ENCODE measurements around the gene NAA20. TPM values are rescaled to one million over a fixed set of nuclear protein-coding genes. Genes with fewer than 3 reads are reported as not detected.

NAA20 gene
- polyA plus RNA-seq, 1 donor (not counting 4 experiments of a cell fraction or from before 2014, with no cell fraction given) = 204 TPM

DNA sequence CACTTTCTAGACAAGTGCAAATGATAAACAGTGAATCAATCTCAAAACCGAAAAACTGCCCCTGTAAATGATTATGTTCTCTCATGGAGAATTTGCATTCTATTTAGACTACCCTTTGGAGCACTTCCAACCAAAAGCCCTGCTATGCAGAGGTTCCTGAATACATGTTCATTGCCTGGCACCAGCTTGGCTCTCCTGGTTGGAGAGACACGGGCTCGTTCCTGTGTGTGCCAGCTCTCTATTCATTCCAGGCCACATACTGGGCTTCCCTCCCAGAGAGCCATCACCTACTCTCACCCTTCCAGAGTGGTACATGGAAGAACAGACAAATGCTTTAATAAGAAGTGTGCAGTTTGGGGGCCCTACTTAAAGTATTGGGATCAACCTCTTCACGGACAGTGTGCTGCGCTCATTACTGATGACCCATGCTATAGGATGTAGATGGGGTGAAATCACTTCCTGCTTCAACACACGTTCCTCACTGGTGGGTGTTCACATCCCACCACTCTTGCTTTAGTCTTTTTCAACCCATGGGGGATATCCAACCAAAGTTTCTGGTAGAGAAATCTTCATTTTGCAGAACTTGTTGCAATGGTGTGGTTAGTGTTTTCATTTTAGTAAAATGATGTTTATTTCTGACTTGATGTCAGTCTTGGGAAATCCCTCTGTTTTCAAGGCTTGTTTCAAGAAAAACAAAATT is 38.5 kb upstream of the NAA20 start:
- peak overlapping the region; percentile 42 for H3K9ac ChIP-seq (ENCODE audit: control insufficient read depth, extremely low read depth, insufficient read depth, low read length)
- FAIRE-seq (peak; percentile 43), DNase-seq (ENCODE audit: low read depth, low spot score) (no peak)
- no peak overlapping the region for H2AFZ ChIP-seq (ENCODE audit: control insufficient read depth, low read length)
- no peaks in the 10 kb centered on the region for H3K27me3 ChIP-seq (ENCODE audit: control insufficient read depth, extremely low read depth, insufficient read depth, low read length)
- no peaks in the 10 kb centered on the region for H3K9me3 ChIP-seq (ENCODE audit: control insufficient read depth, low read depth, low read length)
- dilution Hi-C loops (cut with MboI; ENCODE audit: extremely low pct_ligation_motif_present, low sequenced_read_pairs) = no loop called here
- H3K4me1 ChIP-seq (ENCODE audit: control insufficient read depth, extremely low read depth, insufficient read depth, low read length) = peaks cover 57% of the 10 kb centered on the region
- peak overlapping the region; percentile 93 for H3K4me2 ChIP-seq (ENCODE audit: control insufficient read depth, extremely low read depth, insufficient read depth, low read depth, low read length)
- peaks cover 3% of the 10 kb centered on the region for H4K20me1 ChIP-seq (ENCODE audit: control insufficient read depth, extremely low read depth, insufficient read depth, low read length)
- H3K36me3 ChIP-seq (ENCODE audit: control insufficient read depth in 2 of 2, extremely low read depth in 1 of 2, insufficient read depth in 2 of 2, low read length in 2 of 2) = peaks cover 0 to 28% of the 10 kb centered on the region in 2 experiments
- H3K9me1 ChIP-seq (ENCODE audit: control insufficient read depth, extremely low read depth, insufficient read depth, low read length) = peaks cover 3% of the 10 kb centered on the region
- H3K79me2 ChIP-seq (ENCODE audit: control insufficient read depth, insufficient read depth, low read length) = peaks cover 84% of the 10 kb centered on the region
- TF ChIP-seq EZH2 (IDR thresholded peaks at IDR 0.05; ENCODE audit: low read length) = no peak
- TF ChIP-seq, protein P1, sequence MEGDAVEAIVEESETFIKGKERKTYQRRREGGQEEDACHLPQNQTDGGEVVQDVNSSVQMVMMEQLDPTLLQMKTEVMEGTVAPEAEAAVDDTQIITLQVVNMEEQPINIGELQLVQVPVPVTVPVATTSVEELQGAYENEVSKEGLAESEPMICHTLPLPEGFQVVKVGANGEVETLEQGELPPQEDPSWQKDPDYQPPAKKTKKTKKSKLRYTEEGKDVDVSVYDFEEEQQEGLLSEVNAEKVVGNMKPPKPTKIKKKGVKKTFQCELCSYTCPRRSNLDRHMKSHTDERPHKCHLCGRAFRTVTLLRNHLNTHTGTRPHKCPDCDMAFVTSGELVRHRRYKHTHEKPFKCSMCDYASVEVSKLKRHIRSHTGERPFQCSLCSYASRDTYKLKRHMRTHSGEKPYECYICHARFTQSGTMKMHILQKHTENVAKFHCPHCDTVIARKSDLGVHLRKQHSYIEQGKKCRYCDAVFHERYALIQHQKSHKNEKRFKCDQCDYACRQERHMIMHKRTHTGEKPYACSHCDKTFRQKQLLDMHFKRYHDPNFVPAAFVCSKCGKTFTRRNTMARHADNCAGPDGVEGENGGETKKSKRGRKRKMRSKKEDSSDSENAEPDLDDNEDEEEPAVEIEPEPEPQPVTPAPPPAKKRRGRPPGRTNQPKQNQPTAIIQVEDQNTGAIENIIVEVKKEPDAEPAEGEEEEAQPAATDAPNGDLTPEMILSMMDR (optimal IDR thresholded peaks at IDR 0.05 in 1 of 3, IDR thresholded peaks at IDR 0.05 in 1 of 3, conservative IDR thresholded peaks at IDR 0.05 in 1 of 3; ENCODE audit: extremely low read depth in 1 of 3, insufficient read depth in 2 of 3, low read length in 3 of 3) = no peak
- peak overlapping the region; percentile 82 to 94 (median 89) for H3K4me3 ChIP-seq (ENCODE audit: control insufficient read depth in 2 of 3, extremely low read depth in 1 of 3, insufficient read depth in 2 of 3, low read depth in 1 of 3, low read length in 3 of 3)
- H3K27ac ChIP-seq (ENCODE audit: control insufficient read depth, insufficient read depth, low read length) = peak overlapping the region; percentile 96

DNA sequence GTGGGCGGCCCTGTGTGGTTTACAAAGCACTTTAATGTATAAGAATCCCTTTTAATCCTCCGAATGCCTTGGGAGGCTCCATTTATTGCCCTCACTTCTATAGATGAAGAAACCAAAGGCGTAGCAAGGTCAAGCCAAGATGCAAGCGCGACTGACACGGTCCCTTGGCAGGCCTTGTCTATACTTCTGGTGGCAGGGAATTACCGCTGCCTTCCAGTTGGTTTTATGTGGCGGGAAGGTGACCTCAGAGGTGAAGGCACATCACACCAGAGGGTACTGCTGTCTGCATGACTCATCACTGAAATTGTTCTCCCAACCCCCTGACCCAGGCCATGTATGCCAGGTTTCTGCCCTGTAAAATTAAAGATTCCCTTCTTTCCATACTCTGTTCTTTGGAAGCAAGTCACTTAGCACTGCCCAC is 36.1 kb upstream of the NAA20 start:
- FAIRE-seq (peak; percentile 76), DNase-seq (ENCODE audit: low read depth, low spot score) (no peak)
- Histone ChIP-seq H3K4me2 (ENCODE audit: control insufficient read depth, extremely low read depth, insufficient read depth, low read depth, low read length) (peak overlapping the region; percentile 93), H3K9me3 (ENCODE audit: control insufficient read depth, low read depth, low read length) (no peaks in the 10 kb centered on the region), H3K27ac (ENCODE audit: control insufficient read depth, insufficient read depth, low read length) (peak overlapping the region; percentile 58), H3K79me2 (ENCODE audit: control insufficient read depth, insufficient read depth, low read length) (peaks cover 96% of the 10 kb centered on the region), H2AFZ (ENCODE audit: control insufficient read depth, low read length) (no peak overlapping the region), H3K9me1 (ENCODE audit: control insufficient read depth, extremely low read depth, insufficient read depth, low read length) (peaks cover 3% of the 10 kb centered on the region), H3K27me3 (ENCODE audit: control insufficient read depth, extremely low read depth, insufficient read depth, low read length) (no peaks in the 10 kb centered on the region), H3K4me1 (ENCODE audit: control insufficient read depth, extremely low read depth, insufficient read depth, low read length) (peaks cover 61% of the 10 kb centered on the region), H4K20me1 (ENCODE audit: control insufficient read depth, extremely low read depth, insufficient read depth, low read length) (peaks cover 3% of the 10 kb centered on the region), H3K4me3 (ENCODE audit: control insufficient read depth in 2 of 3, extremely low read depth in 1 of 3, insufficient read depth in 2 of 3, low read depth in 1 of 3, low read length in 3 of 3) (peak overlapping the region in 1 of 3 experiments; percentile 8), H3K9ac (ENCODE audit: control insufficient read depth, extremely low read depth, insufficient read depth, low read length) (peak overlapping the region; percentile 33), H3K36me3 (ENCODE audit: control insufficient read depth in 2 of 2, extremely low read depth in 1 of 2, insufficient read depth in 2 of 2, low read length in 2 of 2) (peaks cover 3 to 27% of the 10 kb centered on the region in 2 experiments)
- no peak for TF ChIP-seq EZH2 (IDR thresholded peaks at IDR 0.05; ENCODE audit: low read length)
- TF ChIP-seq, protein P1 (optimal IDR thresholded peaks at IDR 0.05 in 1 of 3, IDR thresholded peaks at IDR 0.05 in 1 of 3, conservative IDR thresholded peaks at IDR 0.05 in 1 of 3; ENCODE audit: extremely low read depth in 1 of 3, insufficient read depth in 2 of 3, low read length in 3 of 3) = no peak
- dilution Hi-C loops (cut with MboI; ENCODE audit: extremely low pct_ligation_motif_present, low sequenced_read_pairs) = no loop called here
